H1 (cell line): ENCODE data around the gene DNAJC24. TPM values are rescaled to one million over a fixed set of nuclear protein-coding genes. Genes with fewer than 3 reads are reported as not detected.

ENCODE experiments used
- BCL11A ChIP-seq, 2 experiments: IDR thresholded peaks; one replicate each; pipeline ENCODE4 v1.6.1; 2011; ENCODE audit warnings: low read depth in 2 of 2, low read length in 2 of 2, mild to moderate bottlenecking in 2 of 2
- CBX5 ChIP-seq: fragments of 300-800, 300-1000 bp; sonication (generic); IDR thresholded peaks from 2 replicates; pipeline ENCODE4 v1.7.1; 2016; ENCODE audit warnings: antibody characterized with exemption, low read length, low read depth
- RBBP5 ChIP-seq: IDR thresholded peaks from 2 replicates; pipeline ENCODE4 v1.7.1; 2012; ENCODE audit warnings: low read depth, mild to moderate bottlenecking, inconsistent platforms, low read length, moderate library complexity, borderline replicate concordance
- TAF7 ChIP-seq: optimal IDR thresholded peaks from 2 replicates; pipeline ENCODE3; 2011; ENCODE audit warnings: low read depth, mild to moderate bottlenecking, inconsistent platforms, low read length, moderate library complexity, borderline replicate concordance
- TBP ChIP-seq: IDR thresholded peaks from 2 replicates; pipeline ENCODE4 v1.6.1; 2011; ENCODE audit warnings: low read depth, low read length, improper control_type of control experiment
- polyA plus RNA-seq, 7 experiments: library from polyadenylated mRNA; depleted of rRNA in 3 of 7; stranded (reverse) in 5 of 7; unstranded in 2 of 7; fragments of >200 nt in 5 of 7; fragments of 200-250 nt in 2 of 7; gene quantifications; 1 replicate in 5 of 7; 2 replicates in 1 of 7; 4 replicates in 1 of 7; pipeline versions ENCODE4 v1.2.1 to v1.2.3, GENCODE V29; 2011 to 2013; ENCODE audit warnings: missing spikeins in 2 of 7, mixed read lengths in 2 of 7
- total RNA-seq: library from RNA; stranded (reverse); fragmentation: NEBNext Ultra II Directional; extraction: Animal tissue kit (Norgen Biotek cat#: 25700); gene quantifications from 2 replicates; pipeline ENCODE4 v1.2.1, GENCODE V29; 2021
- TF ChIP-seq, protein P1 (sequence below): fragments of 300-600 bp; sonication (generic); IDR thresholded peaks from 2 replicates; pipeline ENCODE4 v1.7.1; 2012; ENCODE audit warnings: low read length, moderate library complexity, mild to moderate bottlenecking, inconsistent platforms; ENCODE audit not compliant: insufficient replicate concordance
- TF ChIP-seq, protein P2 (sequence below), 3 experiments: IDR thresholded peaks; 1 replicate in 2 of 3; 2 replicates in 1 of 3; pipeline versions ENCODE4 v1.5.1 to v1.6.1; 2011; ENCODE audit warnings: low read length in 3 of 3, mild to moderate bottlenecking in 3 of 3, inconsistent platforms in 2 of 3, low read depth in 1 of 3, moderate library complexity in 1 of 3; ENCODE audit not compliant: insufficient read depth in 1 of 3; ENCODE audit errors: control extremely low read depth in 1 of 3

The DNAJC24 gene
- total and polyA plus RNA-seq, 2 of the 8 experiments (the other 6 are each of a cell fraction or from before 2014, with no cell fraction given): 7.2 to 21.1 TPM

DNA sequence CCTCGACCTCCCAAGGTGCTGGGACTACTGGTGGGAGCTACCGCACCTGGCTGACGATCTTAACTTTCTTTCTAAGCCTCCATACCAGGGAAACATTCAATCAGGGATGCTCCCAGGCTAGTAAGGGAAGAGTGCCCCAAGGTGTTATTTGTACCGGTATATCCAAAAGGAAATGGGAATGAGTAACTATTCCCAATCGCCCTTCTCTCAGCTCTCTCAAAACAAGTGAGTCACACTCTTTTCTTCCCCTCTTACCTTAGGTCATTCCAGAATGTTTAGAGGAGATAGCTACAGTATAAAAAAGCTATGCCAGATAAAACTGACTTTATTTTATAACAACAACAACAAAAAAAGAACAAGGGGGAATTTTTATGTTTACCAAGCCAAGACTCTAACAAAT, 13.8 kb upstream of the DNAJC24 start (continued):
- TF ChIP-seq, protein P1, sequence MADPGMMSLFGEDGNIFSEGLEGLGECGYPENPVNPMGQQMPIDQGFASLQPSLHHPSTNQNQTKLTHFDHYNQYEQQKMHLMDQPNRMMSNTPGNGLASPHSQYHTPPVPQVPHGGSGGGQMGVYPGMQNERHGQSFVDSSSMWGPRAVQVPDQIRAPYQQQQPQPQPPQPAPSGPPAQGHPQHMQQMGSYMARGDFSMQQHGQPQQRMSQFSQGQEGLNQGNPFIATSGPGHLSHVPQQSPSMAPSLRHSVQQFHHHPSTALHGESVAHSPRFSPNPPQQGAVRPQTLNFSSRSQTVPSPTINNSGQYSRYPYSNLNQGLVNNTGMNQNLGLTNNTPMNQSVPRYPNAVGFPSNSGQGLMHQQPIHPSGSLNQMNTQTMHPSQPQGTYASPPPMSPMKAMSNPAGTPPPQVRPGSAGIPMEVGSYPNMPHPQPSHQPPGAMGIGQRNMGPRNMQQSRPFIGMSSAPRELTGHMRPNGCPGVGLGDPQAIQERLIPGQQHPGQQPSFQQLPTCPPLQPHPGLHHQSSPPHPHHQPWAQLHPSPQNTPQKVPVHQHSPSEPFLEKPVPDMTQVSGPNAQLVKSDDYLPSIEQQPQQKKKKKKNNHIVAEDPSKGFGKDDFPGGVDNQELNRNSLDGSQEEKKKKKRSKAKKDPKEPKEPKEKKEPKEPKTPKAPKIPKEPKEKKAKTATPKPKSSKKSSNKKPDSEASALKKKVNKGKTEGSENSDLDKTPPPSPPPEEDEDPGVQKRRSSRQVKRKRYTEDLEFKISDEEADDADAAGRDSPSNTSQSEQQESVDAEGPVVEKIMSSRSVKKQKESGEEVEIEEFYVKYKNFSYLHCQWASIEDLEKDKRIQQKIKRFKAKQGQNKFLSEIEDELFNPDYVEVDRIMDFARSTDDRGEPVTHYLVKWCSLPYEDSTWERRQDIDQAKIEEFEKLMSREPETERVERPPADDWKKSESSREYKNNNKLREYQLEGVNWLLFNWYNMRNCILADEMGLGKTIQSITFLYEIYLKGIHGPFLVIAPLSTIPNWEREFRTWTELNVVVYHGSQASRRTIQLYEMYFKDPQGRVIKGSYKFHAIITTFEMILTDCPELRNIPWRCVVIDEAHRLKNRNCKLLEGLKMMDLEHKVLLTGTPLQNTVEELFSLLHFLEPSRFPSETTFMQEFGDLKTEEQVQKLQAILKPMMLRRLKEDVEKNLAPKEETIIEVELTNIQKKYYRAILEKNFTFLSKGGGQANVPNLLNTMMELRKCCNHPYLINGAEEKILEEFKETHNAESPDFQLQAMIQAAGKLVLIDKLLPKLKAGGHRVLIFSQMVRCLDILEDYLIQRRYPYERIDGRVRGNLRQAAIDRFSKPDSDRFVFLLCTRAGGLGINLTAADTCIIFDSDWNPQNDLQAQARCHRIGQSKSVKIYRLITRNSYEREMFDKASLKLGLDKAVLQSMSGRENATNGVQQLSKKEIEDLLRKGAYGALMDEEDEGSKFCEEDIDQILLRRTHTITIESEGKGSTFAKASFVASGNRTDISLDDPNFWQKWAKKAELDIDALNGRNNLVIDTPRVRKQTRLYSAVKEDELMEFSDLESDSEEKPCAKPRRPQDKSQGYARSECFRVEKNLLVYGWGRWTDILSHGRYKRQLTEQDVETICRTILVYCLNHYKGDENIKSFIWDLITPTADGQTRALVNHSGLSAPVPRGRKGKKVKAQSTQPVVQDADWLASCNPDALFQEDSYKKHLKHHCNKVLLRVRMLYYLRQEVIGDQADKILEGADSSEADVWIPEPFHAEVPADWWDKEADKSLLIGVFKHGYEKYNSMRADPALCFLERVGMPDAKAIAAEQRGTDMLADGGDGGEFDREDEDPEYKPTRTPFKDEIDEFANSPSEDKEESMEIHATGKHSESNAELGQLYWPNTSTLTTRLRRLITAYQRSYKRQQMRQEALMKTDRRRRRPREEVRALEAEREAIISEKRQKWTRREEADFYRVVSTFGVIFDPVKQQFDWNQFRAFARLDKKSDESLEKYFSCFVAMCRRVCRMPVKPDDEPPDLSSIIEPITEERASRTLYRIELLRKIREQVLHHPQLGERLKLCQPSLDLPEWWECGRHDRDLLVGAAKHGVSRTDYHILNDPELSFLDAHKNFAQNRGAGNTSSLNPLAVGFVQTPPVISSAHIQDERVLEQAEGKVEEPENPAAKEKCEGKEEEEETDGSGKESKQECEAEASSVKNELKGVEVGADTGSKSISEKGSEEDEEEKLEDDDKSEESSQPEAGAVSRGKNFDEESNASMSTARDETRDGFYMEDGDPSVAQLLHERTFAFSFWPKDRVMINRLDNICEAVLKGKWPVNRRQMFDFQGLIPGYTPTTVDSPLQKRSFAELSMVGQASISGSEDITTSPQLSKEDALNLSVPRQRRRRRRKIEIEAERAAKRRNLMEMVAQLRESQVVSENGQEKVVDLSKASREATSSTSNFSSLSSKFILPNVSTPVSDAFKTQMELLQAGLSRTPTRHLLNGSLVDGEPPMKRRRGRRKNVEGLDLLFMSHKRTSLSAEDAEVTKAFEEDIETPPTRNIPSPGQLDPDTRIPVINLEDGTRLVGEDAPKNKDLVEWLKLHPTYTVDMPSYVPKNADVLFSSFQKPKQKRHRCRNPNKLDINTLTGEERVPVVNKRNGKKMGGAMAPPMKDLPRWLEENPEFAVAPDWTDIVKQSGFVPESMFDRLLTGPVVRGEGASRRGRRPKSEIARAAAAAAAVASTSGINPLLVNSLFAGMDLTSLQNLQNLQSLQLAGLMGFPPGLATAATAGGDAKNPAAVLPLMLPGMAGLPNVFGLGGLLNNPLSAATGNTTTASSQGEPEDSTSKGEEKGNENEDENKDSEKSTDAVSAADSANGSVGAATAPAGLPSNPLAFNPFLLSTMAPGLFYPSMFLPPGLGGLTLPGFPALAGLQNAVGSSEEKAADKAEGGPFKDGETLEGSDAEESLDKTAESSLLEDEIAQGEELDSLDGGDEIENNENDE: no peak
- TF ChIP-seq TBP (no peak), CBX5 (no peak), BCL11A (IDR thresholded peaks at IDR 0.05; ENCODE audit: low read depth in 2 of 2, low read length in 2 of 2) (no peak), RBBP5 (no peak), TAF7 (no peak)
- TF ChIP-seq, protein P2, sequence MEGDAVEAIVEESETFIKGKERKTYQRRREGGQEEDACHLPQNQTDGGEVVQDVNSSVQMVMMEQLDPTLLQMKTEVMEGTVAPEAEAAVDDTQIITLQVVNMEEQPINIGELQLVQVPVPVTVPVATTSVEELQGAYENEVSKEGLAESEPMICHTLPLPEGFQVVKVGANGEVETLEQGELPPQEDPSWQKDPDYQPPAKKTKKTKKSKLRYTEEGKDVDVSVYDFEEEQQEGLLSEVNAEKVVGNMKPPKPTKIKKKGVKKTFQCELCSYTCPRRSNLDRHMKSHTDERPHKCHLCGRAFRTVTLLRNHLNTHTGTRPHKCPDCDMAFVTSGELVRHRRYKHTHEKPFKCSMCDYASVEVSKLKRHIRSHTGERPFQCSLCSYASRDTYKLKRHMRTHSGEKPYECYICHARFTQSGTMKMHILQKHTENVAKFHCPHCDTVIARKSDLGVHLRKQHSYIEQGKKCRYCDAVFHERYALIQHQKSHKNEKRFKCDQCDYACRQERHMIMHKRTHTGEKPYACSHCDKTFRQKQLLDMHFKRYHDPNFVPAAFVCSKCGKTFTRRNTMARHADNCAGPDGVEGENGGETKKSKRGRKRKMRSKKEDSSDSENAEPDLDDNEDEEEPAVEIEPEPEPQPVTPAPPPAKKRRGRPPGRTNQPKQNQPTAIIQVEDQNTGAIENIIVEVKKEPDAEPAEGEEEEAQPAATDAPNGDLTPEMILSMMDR (IDR thresholded peaks at IDR 0.05; ENCODE audit: control extremely low read depth in 1 of 3, insufficient read depth in 1 of 3, low read depth in 1 of 3, low read length in 3 of 3): no peak
